ENCODE data around the gene SLC35F1.

GRCh38 chr6:118177720-118178119 is 270.7 kb downstream of the SLC35F1 start:
- TF ChIP-seq CTCF (conservative IDR thresholded peaks at IDR 0.05) (no peak), ZFX (IDR thresholded peaks at IDR 0.05) (no peak)
